Keratinocyte (primary cell): Measurements from ENCODE around the gene B4GALNT4. TPM values are rescaled to one million over a fixed set of nuclear protein-coding genes. Genes with fewer than 3 reads are reported as not detected.

Experiments used
- DNase-seq: peaks from one replicate; pipeline ENCODE4 v3.0.0-alpha.2; 2011; ENCODE audit warnings: low read depth, missing footprints, low spot score
- FAIRE-seq: peaks from 2 replicates; lab custom pipeline; 2011; peaks lifted over from hg19 to GRCh38; lab: Jason Lieb, UNC
- H2AFZ ChIP-seq: 2 replicates; pipeline ENCODE4 v1.6.0; 2012; ENCODE audit warnings: low read length, control low read depth, inconsistent platforms; ENCODE audit not compliant: control insufficient read depth
- H3K27ac ChIP-seq: 2 replicates; pipeline ENCODE4 v1.5.1; 2011; ENCODE audit warnings: low read length; ENCODE audit not compliant: control insufficient read depth, insufficient read depth
- H3K27me3 ChIP-seq: 3 replicates; pipeline ENCODE4 v1.6.0; 2011; ENCODE audit warnings: low read length; ENCODE audit not compliant: control insufficient read depth, insufficient read depth; ENCODE audit errors: extremely low read depth
- H3K36me3 ChIP-seq, 2 experiments: 2 replicates in 1 of 2; 3 replicates in 1 of 2; pipeline ENCODE4 v1.5.1; 2011; ENCODE audit warnings: low read length in 2 of 2, mild to moderate bottlenecking in 1 of 2; ENCODE audit not compliant: control insufficient read depth in 2 of 2, insufficient read depth in 2 of 2; ENCODE audit errors: extremely low read depth in 1 of 2
- H3K4me1 ChIP-seq: 3 replicates; pipeline ENCODE4 v1.5.1; 2011; ENCODE audit warnings: low read length; ENCODE audit not compliant: control insufficient read depth, insufficient read depth; ENCODE audit errors: extremely low read depth
- H3K4me2 ChIP-seq: 3 replicates; pipeline ENCODE4 v1.6.0; 2011; ENCODE audit warnings: low read depth, low read length; ENCODE audit not compliant: control insufficient read depth, insufficient read depth; ENCODE audit errors: extremely low read depth
- H3K4me3 ChIP-seq, 3 experiments: fragments of 200-600 bp in 1 of 3; sonication (generic) in 1 of 3; 2 replicates in 2 of 3; 3 replicates in 1 of 3; pipeline ENCODE4 v1.5.1; 2011 to 2016; ENCODE audit warnings: low read length in 3 of 3, mild to moderate bottlenecking in 3 of 3, control low read depth in 2 of 3, inconsistent platforms in 1 of 3, low read depth in 1 of 3, mixed read lengths in 1 of 3, mixed run types in 1 of 3, moderate library complexity in 1 of 3; ENCODE audit not compliant: control insufficient read depth in 2 of 3, insufficient read depth in 2 of 3; ENCODE audit errors: extremely low read depth in 1 of 3
- H3K79me2 ChIP-seq: 2 replicates; pipeline ENCODE4 v1.6.0; 2012; ENCODE audit warnings: low read length; ENCODE audit not compliant: control insufficient read depth, insufficient read depth
- H3K9ac ChIP-seq: 3 replicates; pipeline ENCODE4 v1.6.0; 2011; ENCODE audit warnings: low read length; ENCODE audit not compliant: control insufficient read depth, insufficient read depth; ENCODE audit errors: extremely low read depth
- H3K9me1 ChIP-seq: 3 replicates; pipeline ENCODE4 v1.6.0; 2011; ENCODE audit warnings: low read length; ENCODE audit not compliant: control insufficient read depth, insufficient read depth; ENCODE audit errors: extremely low read depth
- H3K9me3 ChIP-seq: 2 replicates; pipeline ENCODE4 v1.5.1; 2012; ENCODE audit warnings: low read depth, low read length; ENCODE audit not compliant: control insufficient read depth
- H4K20me1 ChIP-seq: 3 replicates; pipeline ENCODE4 v1.6.0; 2011; ENCODE audit warnings: low read length; ENCODE audit not compliant: control insufficient read depth, insufficient read depth; ENCODE audit errors: extremely low read depth
- CTCF ChIP-seq, 3 experiments: IDR thresholded peaks in 1 of 3; conservative IDR thresholded peaks in 1 of 3; optimal IDR thresholded peaks in 1 of 3; 2 replicates in 2 of 3; 3 replicates in 1 of 3; pipeline versions ENCODE3 to v1.5.1; 2011; ENCODE audit warnings: low read length in 3 of 3, mild to moderate bottlenecking in 3 of 3, moderate library complexity in 2 of 3, control low read depth in 1 of 3, inconsistent platforms in 1 of 3; ENCODE audit not compliant: insufficient read depth in 2 of 3; ENCODE audit errors: extremely low read depth in 1 of 3
- EZH2 ChIP-seq: IDR thresholded peaks from one replicate; pipeline ENCODE4 v1.6.1; 2012; ENCODE audit warnings: inconsistent platforms, mild to moderate bottlenecking, low read length, moderate library complexity
- dilution Hi-C: fragments of 300-500 bp; cut with MboI; formaldehyde crosslinking; loops from one replicate; pipeline ENCODE4 v1.7.0; 2020; ENCODE audit warnings: low sequenced_read_pairs; ENCODE audit not compliant: extremely low pct_ligation_motif_present
- polyA plus RNA-seq, 5 experiments: library from polyadenylated mRNA; depleted of rRNA in 3 of 5; stranded (reverse) in 3 of 5; stranded (forward) in 1 of 5; unstranded in 1 of 5; fragments of >200 nt; gene quantifications; 1 replicate in 1 of 5; 2 replicates in 3 of 5; 3 replicates in 1 of 5; pipeline versions ENCODE4 v1.2.1 to v1.2.3, GENCODE V29; 2011 to 2012; ENCODE audit warnings: missing spikeins in 2 of 5, low read depth in 1 of 5, low replicate concordance in 1 of 5

The B4GALNT4 gene
- polyA plus RNA-seq, 1 donor (not counting 4 experiments of a cell fraction or from before 2014, with no cell fraction given): 7.3 TPM

DNA sequence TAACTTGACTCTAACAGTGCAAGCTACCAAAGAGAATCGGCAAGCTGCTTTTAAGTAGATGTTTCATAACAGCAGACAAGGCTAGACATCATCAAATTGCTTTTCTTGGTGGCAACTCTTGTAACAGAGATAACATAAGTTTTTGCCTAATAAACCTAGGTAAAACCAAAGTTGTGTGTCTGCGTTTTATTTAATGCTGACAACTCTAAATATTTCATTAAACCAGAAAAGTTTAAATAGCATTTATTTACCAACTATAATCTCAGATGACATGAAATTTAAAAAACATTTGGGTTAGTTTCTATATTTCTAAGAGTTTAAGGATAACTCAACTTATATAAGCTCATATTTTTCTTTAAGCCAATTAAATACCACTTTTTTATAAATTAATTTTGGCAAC, 29.3 kb upstream of the B4GALNT4 start:
- H3K4me1 ChIP-seq: no peaks in the 10 kb centered on the region
- H3K36me3 ChIP-seq: no peaks in the 10 kb centered on the region
- dilution Hi-C loops: no loop called here
- H3K27me3 ChIP-seq: no peaks in the 10 kb centered on the region
- no peak overlapping the region for H3K4me2 ChIP-seq
- H3K79me2 ChIP-seq: no peaks in the 10 kb centered on the region
- H2AFZ ChIP-seq: no peak overlapping the region
- H3K9ac ChIP-seq: no peak overlapping the region
- no peak overlapping the region for H3K4me3 ChIP-seq
- no peaks in the 10 kb centered on the region for H4K20me1 ChIP-seq
- DNase-seq: no peak
- FAIRE-seq: no peak
- TF ChIP-seq EZH2 (no peak), CTCF (optimal IDR thresholded peaks at IDR 0.05 in 1 of 3, IDR thresholded peaks at IDR 0.05 in 1 of 3, conservative IDR thresholded peaks at IDR 0.05 in 1 of 3; ENCODE audit: extremely low read depth in 1 of 3, insufficient read depth in 2 of 3, low read length in 3 of 3) (no peak)
- no peaks in the 10 kb centered on the region for H3K9me1 ChIP-seq
- H3K9me3 ChIP-seq: no peaks in the 10 kb centered on the region
- no peak overlapping the region for H3K27ac ChIP-seq

- Histone ChIP-seq H4K20me1 (no peaks in the 10 kb centered on the region), H3K9me3 (no peaks in the 10 kb centered on the region), H3K4me1 (no peaks in the 10 kb centered on the region), H3K36me3 (no peaks in the 10 kb centered on the region), H3K27ac (no peak overlapping the region), H3K27me3 (no peaks in the 10 kb centered on the region), H3K9me1 (no peaks in the 10 kb centered on the region), H3K4me3 (no peak overlapping the region), H3K4me2 (no peak overlapping the region), H3K9ac (no peak overlapping the region), H2AFZ (no peak overlapping the region), H3K79me2 (no peaks in the 10 kb centered on the region)
- DNase-seq (no peak), FAIRE-seq (no peak)
- dilution Hi-C loops: no loop called here
- TF ChIP-seq CTCF (optimal IDR thresholded peaks at IDR 0.05 in 1 of 3, IDR thresholded peaks at IDR 0.05 in 1 of 3, conservative IDR thresholded peaks at IDR 0.05 in 1 of 3; ENCODE audit: extremely low read depth in 1 of 3, insufficient read depth in 2 of 3, low read length in 3 of 3) (no peak), EZH2 (no peak)
Observed at GRCh38 chr11:340539-341512, 28.5 kb upstream of the B4GALNT4 start.
